Measurements from ENCODE around the gene PSMD6.

The PSMD6 gene

GRCh38 chr3:63976872-63977200, 46.5 kb downstream of the PSMD6 start:
- DNase-seq (ENCODE audit: low read depth), result no peak

- peak; percentile 93 for DNase-seq (ENCODE audit: low read depth)
Measured at GRCh38 chr3:63976161-63976871, 47.0 kb downstream of the PSMD6 start.

- DNase-seq (ENCODE audit: low read depth), result peak; percentile 60
Measured at GRCh38 chr3:63975723-63976122, 47.6 kb downstream of the PSMD6 start.

GRCh38 chr3:63974451-63974850, 48.8 kb downstream of the PSMD6 start:
- no peak for DNase-seq (ENCODE audit: low read depth)

- DNase-seq (ENCODE audit: low read depth), result no peak
Measured at GRCh38 chr3:63973406-63973805, 49.9 kb downstream of the PSMD6 start.

- no peak for DNase-seq (ENCODE audit: low read depth)
Measured at GRCh38 chr3:63972987-63973386, 50.3 kb downstream of the PSMD6 start.

GRCh38 chr3:63972196-63972595, 51.1 kb downstream of the PSMD6 start:
- peak; percentile 69 for DNase-seq (ENCODE audit: low read depth)

- DNase-seq (ENCODE audit: low read depth), result no peak
Measured at GRCh38 chr3:63970631-63971475, 52.4 kb downstream of the PSMD6 start.

GRCh38 chr3:63969876-63970275, 53.4 kb downstream of the PSMD6 start:
- DNase-seq (ENCODE audit: low read depth), result no peak

- peak; percentile 66 for DNase-seq (ENCODE audit: low read depth)
Measured at GRCh38 chr3:63968612-63969350, 54.5 kb downstream of the PSMD6 start.

- DNase-seq (ENCODE audit: low read depth), result peak; percentile 37
Measured at GRCh38 chr3:63967675-63968611, 55.4 kb downstream of the PSMD6 start.

GRCh38 chr3:63966871-63967270, 56.4 kb downstream of the PSMD6 start:
- DNase-seq (ENCODE audit: low read depth), result no peak

GRCh38 chr3:63966007-63966406, 57.3 kb downstream of the PSMD6 start:
- DNase-seq (ENCODE audit: low read depth), result no peak

- no peak for DNase-seq (ENCODE audit: low read depth)
Measured at GRCh38 chr3:63964681-63965485, 58.4 kb downstream of the PSMD6 start.

GRCh38 chr3:63963496-63963895, 59.8 kb downstream of the PSMD6 start:
- no peak for DNase-seq (ENCODE audit: low read depth)

GRCh38 chr3:63961891-63962290, 61.4 kb downstream of the PSMD6 start:
- DNase-seq (ENCODE audit: low read depth), result peak; percentile 68

Measured in ELR (cell line).